Measurements from ENCODE around the gene SMIM3. TPM values are rescaled to one million over a fixed set of nuclear protein-coding genes. Genes with fewer than 3 reads are reported as not detected.

Gene SMIM3
- polyA plus RNA-seq, 2 of the 4 experiments (the other 2 are of a cell fraction) = 4.5 to 4.6 TPM

- FAIRE-seq (no peak), ATAC-seq (no peak), DNase-seq (ENCODE audit: low read depth in 1 of 2, low spot score in 1 of 2) (no peak)
- H3K4me2 ChIP-seq = peak overlapping the region; percentile 96
- no peak for TF ChIP-seq HDAC2 (IDR thresholded peaks at IDR 0.05)
- TF ChIP-seq TP53 (CRISPR knock-in tag; IDR thresholded peaks at IDR 0.05) = no peak
- no peak for TF ChIP-seq FOSL2 (IDR thresholded peaks at IDR 0.05)
- no peak for TF ChIP-seq FOSL2 (CRISPR knock-in tag; IDR thresholded peaks at IDR 0.05)
- TF ChIP-seq MAX (IDR thresholded peaks at IDR 0.05) = no peak
- no peak for TF ChIP-seq ZFP36 (IDR thresholded peaks at IDR 0.05; ENCODE audit: borderline replicate concordance, partially characterized antibody)
- TF ChIP-seq, protein P1, sequence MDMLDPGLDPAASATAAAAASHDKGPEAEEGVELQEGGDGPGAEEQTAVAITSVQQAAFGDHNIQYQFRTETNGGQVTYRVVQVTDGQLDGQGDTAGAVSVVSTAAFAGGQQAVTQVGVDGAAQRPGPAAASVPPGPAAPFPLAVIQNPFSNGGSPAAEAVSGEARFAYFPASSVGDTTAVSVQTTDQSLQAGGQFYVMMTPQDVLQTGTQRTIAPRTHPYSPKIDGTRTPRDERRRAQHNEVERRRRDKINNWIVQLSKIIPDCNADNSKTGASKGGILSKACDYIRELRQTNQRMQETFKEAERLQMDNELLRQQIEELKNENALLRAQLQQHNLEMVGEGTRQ (IDR thresholded peaks at IDR 0.05) = no peak
- no peak for TF ChIP-seq CHD4 (IDR thresholded peaks at IDR 0.05; ENCODE audit: borderline replicate concordance)
- TF ChIP-seq FOSB (CRISPR knock-in tag; IDR thresholded peaks at IDR 0.05) = no peak
- no peak for TF ChIP-seq RNF2 (IDR thresholded peaks at IDR 0.05; ENCODE audit: borderline replicate concordance, low read depth)
- TF ChIP-seq SMC3 (IDR thresholded peaks at IDR 0.05) = no peak
- TF ChIP-seq, protein P2, sequence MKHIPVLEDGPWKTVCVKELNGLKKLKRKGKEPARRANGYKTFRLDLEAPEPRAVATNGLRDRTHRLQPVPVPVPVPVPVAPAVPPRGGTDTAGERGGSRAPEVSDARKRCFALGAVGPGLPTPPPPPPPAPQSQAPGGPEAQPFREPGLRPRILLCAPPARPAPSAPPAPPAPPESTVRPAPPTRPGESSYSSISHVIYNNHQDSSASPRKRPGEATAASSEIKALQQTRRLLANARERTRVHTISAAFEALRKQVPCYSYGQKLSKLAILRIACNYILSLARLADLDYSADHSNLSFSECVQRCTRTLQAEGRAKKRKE (CRISPR knock-in tag; IDR thresholded peaks at IDR 0.05; ENCODE audit: low read depth) = no peak
- TF ChIP-seq MAFK (IDR thresholded peaks at IDR 0.05; ENCODE audit: partially characterized antibody) = no peak
- TF ChIP-seq HEYL (CRISPR knock-in tag; IDR thresholded peaks at IDR 0.05) = no peak
- TF ChIP-seq TFCP2L1 (CRISPR knock-in tag; IDR thresholded peaks at IDR 0.05) = no peak
- no peak for TF ChIP-seq ELK1 (IDR thresholded peaks at IDR 0.05; ENCODE audit: low read depth, low read length)
- TF ChIP-seq EP300 (IDR thresholded peaks at IDR 0.05) = no peak
- TF ChIP-seq REST (IDR thresholded peaks at IDR 0.05) = no peak
- H3K9me3 ChIP-seq = no peaks in the 10 kb centered on the region
- H3K4me1 ChIP-seq = peaks cover 9% of the 10 kb centered on the region
- POLR2A ChIA-PET = interaction anchor here (1.2 to 1.9 kb wide), 3 partner anchors 19 to 328 kb away, joined by 4 to 12 read pairs (median 6); partner anchors contain the start of genes DCTN4 and RBM22
- peak overlapping the region; percentile 78 to 86 for H3K27ac ChIP-seq
- CTCF ChIA-PET = interaction anchor here (0.6 to 3.2 kb wide), 23 partner anchors 8 to 446 kb away, joined by 3 to 34 read pairs (median 5); partner anchors contain the start of genes CCDC69, DCTN4, MYOZ3 and RBM22
- H3K4me3 ChIP-seq = peak overlapping the region; percentile 81
- 77% methylated on average over 7 of the region's 7 CpGs for WGBS (ENCODE audit: missing lambda C conversion rate)
These were observed 455 bp upstream of the SMIM3 start for GRCh38 chr5:150778088-150778516.

DNA sequence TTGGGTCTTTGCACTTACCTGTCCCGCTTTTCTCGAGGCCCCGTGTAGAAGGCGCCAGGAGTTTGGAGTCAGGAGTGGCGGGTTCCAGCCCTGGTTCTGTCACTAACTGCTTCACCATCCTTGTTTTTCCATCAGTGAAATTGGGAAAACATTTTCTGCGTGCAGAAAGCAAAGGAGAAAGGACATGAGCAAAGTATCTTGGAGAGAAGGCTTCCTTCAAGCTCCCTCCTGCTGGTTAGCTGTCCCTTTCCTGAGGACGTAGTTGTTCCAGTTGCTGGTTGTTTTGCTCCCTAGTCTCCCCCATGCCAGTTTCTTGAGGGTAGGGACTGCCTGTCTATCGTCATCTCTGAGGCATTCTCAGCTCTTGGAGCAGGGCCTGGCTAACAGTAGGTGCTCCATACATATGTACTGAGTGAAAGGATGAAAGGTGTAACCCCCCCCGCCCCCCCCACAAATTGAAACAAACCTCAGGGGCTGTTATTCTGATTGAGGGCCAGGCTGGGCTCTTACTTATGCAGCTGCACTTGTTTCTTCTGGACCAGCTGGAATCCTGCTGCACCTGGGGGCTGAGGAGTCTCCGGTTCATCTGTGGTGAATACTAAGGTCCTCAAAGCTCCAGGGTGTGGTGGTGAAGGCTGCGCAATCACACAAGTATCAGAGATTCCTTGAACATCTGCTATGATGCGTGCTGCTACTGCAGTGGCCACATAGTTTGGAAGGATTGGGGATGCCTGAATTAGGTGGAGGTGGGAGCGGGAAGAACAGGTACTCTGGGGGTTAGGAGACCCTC, 1.0 kb downstream of the SMIM3 start:
- no peak for DNase-seq (ENCODE audit: low read depth in 1 of 2, low spot score in 1 of 2)
- H3K9me3 ChIP-seq = no peaks in the 10 kb centered on the region
- CTCF ChIA-PET = interaction anchor here (0.7 to 3.2 kb wide), 28 partner anchors 8 to 386 kb away, joined by 3 to 34 read pairs (median 4); partner anchors contain the start of genes DCTN4, MYOZ3 and RBM22
- peaks cover 9% of the 10 kb centered on the region for H3K4me1 ChIP-seq
- no peak for FAIRE-seq
- H3K27ac ChIP-seq = peak overlapping the region in 1 of 2 experiments; percentile 86; a peak in 3 of 6 replicates
- H3K4me2 ChIP-seq = peak overlapping the region; percentile 96
- 58% methylated on average over 13 of the region's 13 CpGs for WGBS (ENCODE audit: missing lambda C conversion rate)
- POLR2A ChIA-PET = interaction anchor here (0.5 to 1.9 kb wide), 2 partner anchors 21 to 204 kb away, joined by 3 to 12 read pairs; partner anchors contain the start of gene DCTN4
- no peak for ATAC-seq
- H3K4me3 ChIP-seq = peak overlapping the region; percentile 81
- TF ChIP-seq RAD21 (conservative IDR thresholded peaks at IDR 0.05 in 1 of 2, IDR thresholded peaks at IDR 0.05 in 1 of 2) = no peak
- TF ChIP-seq CHD4 (IDR thresholded peaks at IDR 0.05; ENCODE audit: borderline replicate concordance) = no peak
- TF ChIP-seq, protein P2 (CRISPR knock-in tag; IDR thresholded peaks at IDR 0.05; ENCODE audit: low read depth) = no peak
- no peak for TF ChIP-seq POLR2A (IDR thresholded peaks at IDR 0.05; ENCODE audit: low read length)
- no peak for TF ChIP-seq ZSCAN20 (CRISPR knock-in tag; IDR thresholded peaks at IDR 0.05)
- TF ChIP-seq KDM1A (IDR thresholded peaks at IDR 0.05; ENCODE audit: low read depth) = no peak
- TF ChIP-seq HOXA7 (CRISPR knock-in tag; IDR thresholded peaks at IDR 0.05) = no peak
- no peak for TF ChIP-seq REST (IDR thresholded peaks at IDR 0.05)
- no peak for TF ChIP-seq EP300 (IDR thresholded peaks at IDR 0.05)
- no peak for TF ChIP-seq FOXS1 (CRISPR knock-in tag; IDR thresholded peaks at IDR 0.05)

Data from A549 (cell line).